ENCODE measurements around the gene PRKCA. TPM values are rescaled to one million over a fixed set of nuclear protein-coding genes. Genes with fewer than 3 reads are reported as not detected.

The PRKCA gene
- total RNA-seq, 1 donor from 2014 or later = 4.3 TPM

GRCh38 chr17:66412857-66413558 lies 110.6 kb downstream of the PRKCA start:
- no peak for DNase-seq (ENCODE audit: low spot score)

- DNase-seq (ENCODE audit: low spot score) = no peak
Observed at GRCh38 chr17:66413559-66414520, 111.4 kb downstream of the PRKCA start.

- no peak for DNase-seq (ENCODE audit: low spot score)
Observed at GRCh38 chr17:66414561-66415175, 112.3 kb downstream of the PRKCA start.

- no peak for DNase-seq (ENCODE audit: low spot score)
Observed at GRCh38 chr17:66415366-66416206, 113.2 kb downstream of the PRKCA start.

- DNase-seq (ENCODE audit: low spot score) = no peak
Observed at GRCh38 chr17:66416207-66416940, 114.0 kb downstream of the PRKCA start.

- DNase-seq (ENCODE audit: low spot score) = peak; percentile 46
Observed at GRCh38 chr17:66417300-66417719, 114.9 kb downstream of the PRKCA start.

DNA sequence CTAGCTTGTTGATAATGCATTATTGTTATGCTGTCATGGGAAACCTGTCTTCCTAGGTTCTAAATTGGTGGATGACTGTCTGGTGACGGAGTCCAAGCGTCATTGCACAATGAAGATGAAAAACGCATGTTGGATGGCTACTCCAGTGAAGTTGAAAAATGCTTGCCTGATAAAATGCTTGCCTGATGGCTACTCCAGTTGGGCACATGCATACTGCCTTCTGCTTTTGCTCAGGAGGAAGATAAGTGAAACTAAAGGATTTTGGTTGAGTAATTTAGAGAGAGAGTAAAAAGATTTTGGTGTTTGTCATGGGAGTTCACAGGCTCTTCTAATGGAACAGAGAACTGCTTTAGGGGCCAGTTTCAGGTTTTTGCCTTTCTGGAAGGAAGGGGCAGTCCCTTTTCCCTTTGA lies 118.6 kb downstream of the PRKCA start:
- peak; percentile 27 for DNase-seq (ENCODE audit: low spot score)

DNA sequence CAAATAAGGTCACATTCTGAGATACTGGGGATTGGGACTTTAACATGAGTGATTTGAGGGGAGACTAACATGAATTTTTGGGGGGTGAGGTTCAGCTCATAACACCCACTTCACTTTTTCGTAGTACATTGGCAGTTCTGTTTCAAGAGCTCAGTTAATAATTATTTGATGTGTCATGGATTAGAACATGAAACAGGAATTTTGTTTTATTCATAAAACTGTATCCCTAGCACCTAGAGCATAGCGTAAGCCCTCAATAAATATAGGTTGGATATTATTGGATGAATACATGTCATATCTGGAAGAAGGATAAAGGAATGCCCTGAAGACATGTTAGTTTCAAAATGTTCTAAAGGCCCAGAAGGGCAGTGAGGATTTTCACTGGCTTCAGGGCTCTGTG lies 119.8 kb downstream of the PRKCA start:
- DNase-seq (ENCODE audit: low spot score) = no peak

DNA sequence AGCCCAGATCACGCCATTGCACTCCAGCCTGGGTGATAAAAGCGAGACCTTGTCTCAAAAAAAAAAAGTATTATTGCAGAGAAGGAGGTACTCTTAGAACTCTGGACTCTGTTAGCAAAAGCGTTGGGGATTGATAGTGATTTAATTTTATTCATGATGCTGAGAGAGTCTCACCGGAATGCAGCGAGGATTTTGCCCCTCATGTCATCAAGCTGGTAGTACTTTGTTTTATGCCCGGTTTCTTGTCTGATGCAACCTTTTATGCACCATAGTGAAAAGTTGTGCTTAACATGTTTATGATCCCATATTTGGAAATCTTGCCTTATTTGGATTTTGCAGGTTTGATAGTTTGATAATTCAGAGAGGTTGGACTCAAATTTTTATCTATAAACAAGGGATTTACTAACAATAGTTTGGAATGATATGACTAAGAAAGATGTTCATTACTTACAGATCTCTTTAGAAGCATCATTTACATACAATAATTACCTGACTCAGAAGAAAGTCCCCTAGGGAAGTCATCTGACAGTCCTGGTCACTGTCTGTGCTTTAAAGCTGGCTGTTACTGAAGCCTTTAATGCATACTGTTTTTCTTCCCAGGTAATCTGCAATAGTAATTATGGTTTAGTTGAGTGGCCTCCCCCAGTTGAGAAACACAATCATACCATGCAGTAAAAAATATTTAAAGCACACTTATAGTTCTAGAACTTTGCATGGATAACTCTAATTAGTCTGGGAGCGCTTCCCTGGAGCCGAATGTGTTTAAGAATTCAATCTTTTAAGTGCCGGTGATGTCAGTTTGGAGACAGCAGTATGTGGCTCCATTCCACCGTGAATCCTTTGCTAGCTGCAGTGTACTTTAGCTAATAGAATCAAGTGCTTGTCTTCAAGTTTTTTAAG lies 120.9 kb downstream of the PRKCA start:
- DNase-seq (ENCODE audit: low spot score) = peak; percentile 25

DNA sequence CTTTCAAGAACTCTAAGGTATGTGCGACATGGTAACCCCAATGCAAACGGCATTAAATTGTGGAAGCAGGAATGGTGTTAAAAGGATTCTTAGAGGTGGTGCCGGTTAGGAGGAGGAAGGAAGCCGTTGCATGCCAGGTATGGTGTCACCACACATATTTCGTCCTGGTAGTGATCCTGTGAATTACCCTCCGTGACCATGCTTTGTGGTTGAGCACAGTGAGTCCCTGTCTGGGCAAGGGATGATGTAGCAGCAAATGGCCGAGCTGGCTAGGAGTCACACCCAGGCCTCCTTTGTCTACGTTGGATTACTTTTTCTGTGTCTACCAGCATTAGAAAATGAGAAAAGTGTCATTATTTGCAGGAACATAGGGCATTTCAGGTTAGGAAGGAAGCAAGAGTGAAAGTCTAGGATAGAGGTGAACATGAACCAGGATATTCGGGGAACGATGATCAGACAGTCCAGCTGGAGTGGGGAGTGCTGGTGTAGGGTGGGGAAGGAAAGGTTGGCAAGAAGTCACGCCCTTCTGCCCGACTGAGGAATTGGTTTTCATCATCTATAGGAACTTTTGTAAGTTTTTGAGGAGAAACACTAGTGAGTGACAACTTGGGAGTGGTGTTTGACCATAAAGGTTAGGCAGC lies 123.5 kb downstream of the PRKCA start:
- DNase-seq (ENCODE audit: low spot score) = no peak

DNA sequence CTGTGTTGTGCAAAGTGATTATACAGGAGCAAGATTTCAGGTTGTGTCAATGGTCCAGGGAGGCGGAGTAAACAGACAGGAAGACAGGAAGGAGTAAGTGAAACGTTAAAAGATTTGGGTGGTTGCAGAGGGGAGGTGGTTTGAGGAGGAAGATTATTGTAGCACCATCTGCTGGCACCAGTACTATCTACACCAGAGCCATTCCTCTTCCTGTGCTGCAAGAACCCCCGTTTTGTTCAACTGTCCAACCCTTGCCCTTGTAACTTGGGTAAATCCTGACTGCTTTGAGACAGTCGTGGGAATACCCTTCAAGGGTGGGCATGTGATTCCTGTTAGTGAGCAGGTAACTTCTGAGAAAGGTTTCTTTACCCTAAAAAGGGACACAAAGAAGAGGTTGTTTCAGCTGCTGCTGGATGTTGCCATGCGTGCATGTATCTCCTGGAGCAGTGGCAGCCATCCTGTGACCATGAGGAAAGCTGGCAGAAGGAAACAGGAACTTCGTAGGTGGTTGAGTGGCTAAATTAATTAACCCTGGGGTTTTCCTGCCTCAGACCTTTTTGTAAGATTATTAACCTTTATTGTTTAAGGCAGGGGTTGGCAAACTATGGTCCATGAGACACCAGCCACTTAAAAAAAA lies 124.1 kb downstream of the PRKCA start:
- no peak for DNase-seq (ENCODE audit: low spot score)

- no peak for DNase-seq (ENCODE audit: low spot score)
Observed at GRCh38 chr17:66427134-66427533, 124.7 kb downstream of the PRKCA start.

DNA sequence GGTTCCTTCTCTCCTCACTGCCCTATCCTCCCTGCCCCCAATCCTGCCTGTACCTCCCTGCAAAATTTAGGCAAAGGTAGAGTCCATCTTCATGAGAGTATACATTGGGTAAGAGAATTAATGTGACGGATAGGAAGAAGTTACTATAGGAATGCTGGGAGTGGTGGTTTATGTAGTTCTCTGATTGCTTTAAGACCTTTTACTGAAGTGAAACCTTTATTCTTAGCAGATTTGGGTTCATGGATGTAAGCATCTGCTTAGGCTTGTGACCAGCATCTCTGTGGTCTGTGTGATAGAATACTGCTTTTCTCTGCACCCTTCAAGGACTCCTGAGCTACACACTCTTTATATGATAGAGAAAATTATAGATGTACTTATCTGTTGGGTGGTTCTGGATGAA lies 127.3 kb downstream of the PRKCA start:
- DNase-seq (ENCODE audit: low spot score) = no peak

GRCh38 chr17:66430846-66431795 lies 128.7 kb downstream of the PRKCA start:
- DNase-seq (ENCODE audit: low spot score) = peak; percentile 22

- peak; percentile 86 for DNase-seq (ENCODE audit: low spot score)
Observed at GRCh38 chr17:66431910-66432309, 129.5 kb downstream of the PRKCA start.

- no peak for DNase-seq (ENCODE audit: low spot score)
Observed at GRCh38 chr17:66432411-66432957, 130.1 kb downstream of the PRKCA start.

GRCh38 chr17:66432996-66433551 lies 130.7 kb downstream of the PRKCA start:
- peak; percentile 67 for DNase-seq (ENCODE audit: low spot score)

All from umbilical cord (tissue), 2 donors.